GM18526 (cell line): ENCODE data around the gene KCNT1.

Experiments used
- POLR2A ChIP-seq: IDR thresholded peaks from 3 replicates; pipeline ENCODE4 v1.6.1; 2011; ENCODE audit not compliant: insufficient read length; ENCODE audit errors: extremely low read depth

Gene KCNT1

DNA sequence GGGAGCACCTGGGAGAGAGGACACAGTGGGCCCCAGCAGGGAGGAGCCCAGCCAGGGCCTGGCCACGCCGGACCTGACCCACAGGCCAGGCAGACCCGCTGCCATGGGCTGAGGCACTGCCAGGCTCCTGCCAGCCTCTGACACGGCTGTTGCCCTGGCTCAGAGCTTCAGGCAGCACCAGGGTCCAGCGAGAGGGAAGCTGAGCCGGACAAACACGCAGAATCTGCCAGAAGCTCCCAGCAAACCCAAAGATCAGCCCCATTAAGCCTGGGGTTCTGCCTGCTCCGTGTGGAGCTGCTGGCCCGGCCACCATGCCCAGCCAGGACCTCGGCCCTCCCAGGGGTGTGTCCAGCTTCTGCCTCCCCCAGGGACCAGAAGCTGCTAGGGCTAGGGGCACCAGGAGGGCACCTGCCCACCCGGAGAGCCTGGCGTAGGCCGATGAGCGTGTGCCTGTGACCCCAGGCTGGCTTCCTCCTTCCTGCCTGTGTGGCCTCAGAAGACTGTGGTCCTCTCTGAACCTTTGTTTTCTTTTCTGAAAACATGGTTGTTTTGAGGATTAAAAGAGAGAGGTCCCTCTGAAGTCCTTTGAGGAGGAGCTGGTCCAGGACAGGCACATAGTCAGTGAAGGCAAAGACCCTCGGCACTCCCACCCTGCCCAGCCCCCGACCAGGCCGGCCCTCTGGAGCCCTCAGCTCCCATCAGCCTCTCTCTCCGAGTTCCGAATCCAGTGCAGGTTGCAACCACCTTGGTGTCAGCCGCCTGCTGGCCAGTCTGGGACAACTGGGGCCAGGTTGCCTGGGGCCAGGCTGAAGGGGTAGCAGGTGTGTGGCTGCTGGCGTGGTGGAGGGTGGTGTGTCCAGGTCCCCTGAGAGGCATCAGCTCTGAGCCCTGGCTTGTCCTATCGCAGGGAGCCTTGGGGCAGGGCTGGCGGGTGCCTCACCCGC, 39.6 kb downstream of the KCNT1 start:
- no peak for TF ChIP-seq POLR2A

DNA sequence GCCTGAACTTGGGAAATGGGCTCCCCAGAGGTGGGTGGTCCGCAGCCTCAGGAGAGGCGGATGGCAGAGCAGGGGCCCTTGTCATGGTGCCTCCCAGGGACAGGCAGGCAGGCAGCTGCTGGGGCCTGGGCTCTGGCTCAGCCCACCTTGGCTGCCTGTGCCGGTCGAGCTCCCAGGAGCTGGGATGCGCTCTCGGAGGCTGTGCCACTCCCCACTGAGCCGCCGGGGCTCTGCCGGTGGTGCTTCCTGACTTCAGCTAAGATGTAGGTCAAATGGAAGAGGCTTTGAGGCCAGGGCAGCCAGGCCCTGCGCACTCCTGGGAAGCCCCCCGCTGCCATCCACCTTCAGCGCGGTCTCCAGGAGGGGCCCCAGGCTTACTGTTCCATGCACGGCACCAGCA, 41.0 kb downstream of the KCNT1 start:
- TF ChIP-seq POLR2A: no peak

DNA sequence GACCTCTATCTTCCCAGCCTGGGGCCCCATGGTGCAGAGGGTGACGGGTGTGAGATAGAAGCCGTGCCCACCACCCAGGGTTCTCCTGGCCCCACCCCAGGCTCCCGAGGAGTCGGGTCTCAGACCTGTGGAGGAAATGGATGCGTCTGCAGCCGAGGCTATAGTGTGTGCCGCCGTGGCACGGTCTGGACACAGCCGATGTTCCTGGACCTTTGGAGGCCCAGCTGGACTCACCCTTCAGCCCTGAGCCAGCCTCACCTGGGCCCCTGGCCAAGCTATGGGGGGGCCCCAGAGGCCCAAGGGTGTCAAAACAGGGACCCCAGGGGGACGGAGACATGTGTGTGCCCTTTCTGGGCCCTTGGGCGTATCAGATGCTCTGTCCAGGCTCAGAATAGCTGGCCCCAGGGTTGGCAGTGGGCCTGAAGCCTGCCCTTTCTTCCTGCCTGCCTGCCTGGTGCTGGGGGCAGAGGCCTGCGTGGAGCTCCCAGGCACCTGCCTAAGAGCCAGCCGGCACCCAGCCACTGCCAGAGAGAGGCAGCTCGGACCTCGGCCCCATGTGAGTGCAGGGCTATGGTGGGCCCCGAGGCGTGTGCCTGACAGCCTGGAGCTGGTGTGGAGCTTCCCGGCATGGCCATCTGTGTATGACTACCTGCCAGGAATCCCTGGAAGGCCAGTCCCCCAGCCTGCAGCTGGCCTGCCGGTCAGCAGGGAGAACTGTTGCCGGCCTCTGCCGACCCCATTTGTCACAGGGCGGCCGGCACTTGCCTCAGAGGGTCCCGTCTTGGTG, 41.8 kb downstream of the KCNT1 start:
- TF ChIP-seq POLR2A: no peak

DNA sequence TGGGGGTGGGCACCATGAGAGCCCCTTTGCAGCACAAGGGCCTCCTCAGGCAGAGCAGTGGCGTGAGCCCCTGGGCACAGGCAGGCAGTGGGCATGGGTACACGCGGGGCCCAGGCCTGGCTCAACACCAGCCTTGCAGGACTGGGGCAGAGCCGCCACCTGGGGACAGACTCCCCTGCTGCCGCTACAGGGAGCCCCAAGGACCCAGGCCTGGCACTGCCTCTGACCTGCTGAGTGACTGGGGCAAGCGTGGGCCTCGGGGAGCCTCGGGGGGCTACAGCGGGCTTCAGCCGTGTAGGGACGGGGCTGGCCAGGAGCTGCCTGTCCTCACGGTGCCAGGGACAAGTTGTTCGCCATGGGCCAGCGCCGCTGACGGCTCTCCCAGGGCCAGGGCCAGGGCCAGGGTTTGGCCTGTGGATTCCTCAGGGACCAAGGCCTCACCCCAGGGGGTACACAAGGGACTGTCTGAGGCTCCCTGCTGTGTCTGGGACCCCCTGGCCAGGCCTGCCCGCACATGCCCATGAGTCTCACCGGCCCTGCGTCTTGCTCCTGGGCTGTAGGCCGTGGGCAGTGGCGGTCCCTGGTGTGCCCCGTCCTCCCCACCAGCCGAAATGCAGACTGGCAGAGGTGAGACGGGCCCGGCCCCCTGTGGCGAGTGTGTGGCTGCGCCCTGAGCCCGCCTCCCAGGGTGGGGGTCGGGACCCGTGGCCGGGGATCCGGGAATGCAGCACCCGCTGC, 42.5 kb downstream of the KCNT1 start:
- TF ChIP-seq POLR2A: no peak

DNA sequence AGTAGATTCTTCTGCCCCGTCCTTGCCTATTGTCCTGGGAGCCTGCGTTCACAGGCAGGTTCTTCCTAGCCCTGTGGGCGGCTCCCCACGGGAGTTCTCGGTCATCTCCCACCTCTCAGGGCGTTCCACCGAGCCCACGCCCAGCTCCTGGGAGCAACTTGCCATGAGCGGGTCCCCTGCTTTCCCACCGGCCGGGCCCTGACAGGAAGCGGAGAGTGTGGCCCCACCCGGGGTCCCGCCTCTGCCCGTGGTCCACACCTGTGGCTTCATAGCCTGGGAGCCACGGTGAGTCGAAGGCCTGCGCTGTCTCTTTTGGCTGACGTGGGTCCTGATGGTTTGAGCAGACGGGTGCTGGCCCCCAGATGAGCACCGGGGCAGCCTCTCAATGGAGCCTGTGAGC, 43.2 kb downstream of the KCNT1 start:
- no peak for TF ChIP-seq POLR2A

DNA sequence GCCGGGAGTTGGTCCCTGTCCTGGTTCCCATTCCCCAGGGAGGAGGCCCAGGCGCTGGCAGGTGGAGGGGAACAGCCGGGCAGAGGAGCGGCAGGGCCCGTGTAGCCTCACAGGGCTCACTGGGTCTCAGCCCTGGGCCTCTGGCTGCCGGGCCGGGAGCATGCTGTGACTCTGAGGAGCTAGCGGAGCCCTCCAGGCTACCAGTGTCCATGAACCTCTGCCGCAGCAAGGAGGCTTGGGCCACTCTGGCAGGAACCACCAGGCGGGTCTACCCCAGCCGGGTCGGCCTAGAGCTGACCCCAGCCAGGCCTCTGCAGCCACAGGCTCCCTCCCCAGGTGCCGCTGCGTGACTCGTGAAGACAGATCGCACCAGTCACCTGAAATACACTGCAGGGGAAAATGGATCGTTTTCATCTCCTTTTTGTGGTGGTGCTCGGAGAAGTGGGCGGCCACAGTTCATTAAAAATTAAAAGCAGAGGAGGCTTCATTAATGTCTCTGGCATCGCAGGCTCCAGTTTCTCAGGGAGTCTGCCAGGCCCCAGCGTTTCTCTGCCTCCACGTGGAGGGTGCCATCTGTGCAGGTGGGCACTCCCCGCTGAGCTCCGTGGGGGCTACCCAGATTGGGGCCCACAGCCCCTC, 43.8 kb downstream of the KCNT1 start:
- no peak for TF ChIP-seq POLR2A

DNA sequence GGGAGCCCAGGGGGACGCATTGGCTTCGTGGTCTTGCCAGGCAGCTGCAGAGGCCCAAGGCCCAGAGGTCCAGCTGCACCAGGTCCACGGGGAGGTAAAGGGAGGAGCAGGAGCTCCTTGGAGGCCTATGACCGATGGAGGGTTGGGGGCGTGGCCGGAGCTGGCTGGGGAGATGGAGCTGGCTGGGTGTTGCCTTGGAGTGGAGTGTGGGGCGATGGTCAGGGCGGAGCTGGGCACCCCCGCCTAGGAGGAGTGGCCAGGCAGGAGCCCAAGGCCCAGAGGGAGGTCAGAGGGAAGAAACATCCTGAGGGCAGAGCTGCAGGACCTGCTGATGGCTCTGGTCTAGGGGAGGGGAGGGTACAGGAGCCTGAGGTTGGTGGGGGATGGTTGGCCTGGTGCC, 44.6 kb downstream of the KCNT1 start:
- no peak for TF ChIP-seq POLR2A

DNA sequence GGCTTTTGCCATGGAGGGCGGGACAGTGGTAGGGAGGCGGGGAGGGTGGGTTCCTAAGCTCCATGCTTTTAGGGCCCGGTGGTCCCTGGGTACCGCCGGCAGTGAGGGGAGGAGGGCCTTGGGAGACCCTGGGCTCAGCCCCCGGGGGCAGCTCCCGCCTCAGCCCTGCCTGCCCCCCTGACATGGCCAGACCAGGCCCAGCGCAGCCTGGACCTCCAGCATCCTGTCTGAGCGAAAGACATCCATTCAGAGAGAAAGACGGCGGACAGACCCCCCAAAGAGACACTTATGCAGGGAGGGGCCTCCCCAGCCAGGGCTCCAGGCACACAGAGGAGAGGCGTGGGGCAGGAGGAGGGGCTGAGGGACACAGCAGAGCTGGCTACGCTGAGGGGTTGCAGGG, 45.3 kb downstream of the KCNT1 start:
- TF ChIP-seq POLR2A: no peak

DNA sequence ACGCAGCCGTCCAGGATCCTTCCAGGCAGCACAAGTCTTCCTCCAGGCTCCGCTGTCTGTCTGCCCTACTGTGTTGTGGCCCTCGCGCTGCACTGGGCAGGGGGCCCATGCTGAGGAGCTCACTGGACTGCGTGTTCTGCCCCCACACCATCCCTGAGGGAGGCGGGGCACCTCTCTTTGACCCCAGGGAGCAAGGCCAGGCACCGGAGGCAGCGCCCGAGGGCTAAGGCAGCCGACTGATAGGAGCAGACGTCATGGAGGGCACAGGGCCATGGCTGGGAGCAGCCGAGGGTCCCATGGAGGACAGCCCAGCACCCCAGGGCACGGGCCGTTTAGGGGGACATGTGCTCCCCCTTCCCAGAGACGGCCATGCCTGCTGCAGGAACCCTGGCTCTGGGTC, 46.7 kb downstream of the KCNT1 start:
- TF ChIP-seq POLR2A: no peak

DNA sequence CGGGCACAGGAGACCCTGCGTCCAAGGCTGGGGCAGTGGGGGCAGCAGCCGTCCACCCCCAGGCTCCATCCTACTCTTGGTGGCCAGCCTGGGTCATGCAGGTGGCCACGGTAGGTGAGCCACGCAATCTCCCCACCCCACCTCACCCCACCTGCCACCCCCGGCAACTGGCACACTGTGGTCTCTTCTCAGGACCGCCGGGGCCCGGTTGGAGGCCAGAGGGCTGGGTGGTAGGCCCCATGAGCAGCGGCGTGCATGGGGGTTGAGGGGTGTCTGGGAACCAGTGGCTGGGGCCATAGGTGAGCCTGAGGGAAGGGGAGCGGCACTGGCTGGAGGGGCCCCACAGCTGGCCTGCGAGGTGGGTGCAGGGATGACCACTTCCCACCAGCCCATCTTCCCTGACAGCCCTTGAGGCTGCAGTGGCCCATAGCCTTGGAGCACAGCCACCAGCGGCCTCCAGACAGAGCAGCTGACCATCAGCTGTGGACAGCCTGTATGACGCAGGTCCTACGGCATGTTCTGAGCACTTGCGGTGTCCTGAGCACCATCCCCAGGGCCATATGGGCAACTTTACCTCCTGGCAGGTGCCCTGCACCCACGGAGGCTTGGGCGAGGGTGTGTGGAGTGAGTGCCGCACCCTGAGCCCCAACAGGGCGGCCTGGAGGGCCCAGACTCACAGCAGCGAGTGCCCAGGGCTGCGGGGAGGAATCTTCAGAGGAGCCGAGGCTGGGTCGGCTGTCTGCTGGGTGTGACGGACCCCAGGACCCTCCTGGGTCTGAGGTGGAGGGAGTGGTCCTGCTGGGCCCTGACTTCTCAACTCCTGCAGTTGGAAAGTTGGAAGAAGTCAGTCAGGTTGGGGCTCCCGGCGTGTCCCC, 47.4 kb downstream of the KCNT1 start:
- TF ChIP-seq POLR2A: no peak

DNA sequence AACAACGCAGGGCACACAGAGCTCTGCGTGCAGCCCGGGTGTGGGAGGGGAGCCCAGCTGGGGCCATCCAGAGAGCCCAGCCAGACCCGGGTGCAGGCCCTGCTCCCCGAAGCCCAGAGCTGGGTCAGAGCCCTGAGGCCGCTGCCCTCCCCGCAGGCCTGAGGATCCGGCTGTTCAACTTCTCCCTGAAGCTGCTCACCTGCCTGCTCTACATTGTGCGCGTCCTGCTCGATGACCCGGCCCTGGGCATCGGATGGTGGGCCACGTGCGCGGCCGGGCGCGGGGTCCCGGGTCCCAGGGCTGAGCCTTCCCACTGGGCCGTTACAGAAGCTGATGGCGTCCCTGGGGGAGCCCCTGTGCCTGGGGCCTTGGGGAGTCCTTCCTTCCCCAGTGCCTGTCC, 48.8 kb downstream of the KCNT1 start:
- no peak for TF ChIP-seq POLR2A

DNA sequence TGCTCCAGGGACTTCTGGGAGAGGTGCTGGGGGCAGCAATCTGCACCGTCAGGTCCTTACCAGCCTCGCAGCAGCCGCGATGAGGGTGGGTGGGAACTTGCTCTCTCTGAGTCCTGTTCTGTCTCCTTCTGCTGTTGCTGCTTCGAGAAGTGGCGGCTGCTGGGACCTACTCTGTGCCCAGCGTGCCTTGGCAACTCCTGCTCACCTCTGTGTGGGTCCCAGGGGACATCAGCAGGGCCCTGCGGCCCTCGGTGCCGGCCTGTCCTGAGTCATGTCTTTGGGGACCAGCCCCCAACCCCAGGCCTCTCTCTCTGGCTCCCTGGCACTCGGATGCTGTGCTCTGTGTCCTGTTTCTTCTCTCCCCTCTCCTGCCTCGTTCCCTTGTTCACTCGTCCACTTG, 49.5 kb downstream of the KCNT1 start:
- TF ChIP-seq POLR2A: no peak

DNA sequence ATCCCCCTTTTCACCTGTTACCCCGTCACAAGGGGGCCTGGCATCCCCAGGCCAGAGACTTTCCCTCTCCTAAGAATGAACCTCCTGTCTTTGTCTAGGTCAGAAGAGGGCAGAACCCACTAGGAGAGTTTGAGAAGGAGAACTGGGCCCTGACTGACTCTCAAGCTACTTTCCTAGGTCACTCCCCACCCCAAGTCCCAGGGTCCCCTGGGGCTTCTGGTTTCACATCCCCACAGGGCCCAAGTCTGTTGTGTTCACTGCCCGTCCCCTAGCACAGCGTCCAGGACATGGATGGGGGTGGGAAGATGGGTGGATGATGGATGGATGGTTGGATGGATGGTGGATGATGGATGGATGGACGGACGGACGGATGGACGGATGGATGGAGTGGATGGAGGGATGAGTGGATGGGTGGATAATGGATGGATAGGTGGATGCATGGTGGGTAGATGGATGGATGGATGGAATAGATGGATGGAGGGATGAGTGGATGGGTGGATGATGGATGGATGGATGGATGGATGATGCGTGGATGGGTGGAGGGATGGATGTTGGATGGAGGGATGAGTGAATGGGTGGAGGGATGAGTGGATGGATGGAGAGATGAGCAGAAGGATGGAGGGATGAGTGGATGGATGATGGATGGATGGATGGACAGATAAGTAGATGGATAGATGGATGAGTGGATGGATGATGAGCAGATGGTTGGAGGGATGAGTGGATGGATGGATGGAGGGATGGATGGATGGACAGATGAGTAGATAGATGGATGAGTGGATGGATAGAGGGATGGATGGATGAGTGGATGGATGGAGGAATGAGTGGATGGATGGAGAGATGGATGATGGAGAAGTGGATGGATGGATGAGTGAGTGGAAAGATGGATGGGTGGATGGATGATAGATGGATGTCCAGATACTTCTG, 50.6 kb downstream of the KCNT1 start:
- TF ChIP-seq POLR2A: no peak

DNA sequence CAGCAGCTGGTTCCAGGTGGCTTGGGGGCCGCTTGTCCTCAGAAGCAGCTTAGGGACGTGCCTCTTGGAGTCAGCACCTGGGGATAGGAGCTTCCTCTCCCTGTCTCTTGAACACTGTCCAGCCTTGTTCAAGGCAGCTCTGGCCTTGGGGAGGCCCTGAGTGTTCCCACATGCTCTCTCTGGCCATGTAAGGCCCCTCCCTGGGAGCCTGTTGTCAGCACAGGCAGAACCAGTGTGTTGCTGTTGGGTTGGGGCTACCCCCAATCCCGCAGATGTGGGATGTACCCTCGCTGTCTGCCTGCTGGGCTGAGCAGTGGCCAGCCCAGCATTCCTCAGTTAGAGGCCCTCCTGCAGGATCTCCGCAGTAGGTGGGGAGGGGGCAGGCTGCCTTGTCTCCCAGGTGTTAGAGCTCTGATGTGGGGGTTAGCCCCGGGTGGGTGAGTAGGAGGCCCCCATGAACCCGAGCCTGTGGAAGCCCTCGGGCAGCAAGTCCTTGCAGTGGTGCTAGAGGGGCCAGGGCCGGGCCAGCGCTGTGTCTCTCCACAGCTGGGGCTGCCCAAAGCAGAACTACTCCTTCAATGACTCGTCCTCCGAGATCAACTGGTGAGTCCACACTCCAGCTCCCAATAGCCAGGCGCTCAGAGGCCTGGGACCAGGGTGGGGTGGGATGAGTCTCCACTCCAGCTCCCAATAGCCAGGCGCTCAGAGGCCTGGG, 51.6 kb downstream of the KCNT1 start:
- no peak for TF ChIP-seq POLR2A
